Measurements from ENCODE around the gene ALMS1. TPM values are rescaled to one million over a fixed set of nuclear protein-coding genes. Genes with fewer than 3 reads are reported as not detected.

The ALMS1 gene, protein sequence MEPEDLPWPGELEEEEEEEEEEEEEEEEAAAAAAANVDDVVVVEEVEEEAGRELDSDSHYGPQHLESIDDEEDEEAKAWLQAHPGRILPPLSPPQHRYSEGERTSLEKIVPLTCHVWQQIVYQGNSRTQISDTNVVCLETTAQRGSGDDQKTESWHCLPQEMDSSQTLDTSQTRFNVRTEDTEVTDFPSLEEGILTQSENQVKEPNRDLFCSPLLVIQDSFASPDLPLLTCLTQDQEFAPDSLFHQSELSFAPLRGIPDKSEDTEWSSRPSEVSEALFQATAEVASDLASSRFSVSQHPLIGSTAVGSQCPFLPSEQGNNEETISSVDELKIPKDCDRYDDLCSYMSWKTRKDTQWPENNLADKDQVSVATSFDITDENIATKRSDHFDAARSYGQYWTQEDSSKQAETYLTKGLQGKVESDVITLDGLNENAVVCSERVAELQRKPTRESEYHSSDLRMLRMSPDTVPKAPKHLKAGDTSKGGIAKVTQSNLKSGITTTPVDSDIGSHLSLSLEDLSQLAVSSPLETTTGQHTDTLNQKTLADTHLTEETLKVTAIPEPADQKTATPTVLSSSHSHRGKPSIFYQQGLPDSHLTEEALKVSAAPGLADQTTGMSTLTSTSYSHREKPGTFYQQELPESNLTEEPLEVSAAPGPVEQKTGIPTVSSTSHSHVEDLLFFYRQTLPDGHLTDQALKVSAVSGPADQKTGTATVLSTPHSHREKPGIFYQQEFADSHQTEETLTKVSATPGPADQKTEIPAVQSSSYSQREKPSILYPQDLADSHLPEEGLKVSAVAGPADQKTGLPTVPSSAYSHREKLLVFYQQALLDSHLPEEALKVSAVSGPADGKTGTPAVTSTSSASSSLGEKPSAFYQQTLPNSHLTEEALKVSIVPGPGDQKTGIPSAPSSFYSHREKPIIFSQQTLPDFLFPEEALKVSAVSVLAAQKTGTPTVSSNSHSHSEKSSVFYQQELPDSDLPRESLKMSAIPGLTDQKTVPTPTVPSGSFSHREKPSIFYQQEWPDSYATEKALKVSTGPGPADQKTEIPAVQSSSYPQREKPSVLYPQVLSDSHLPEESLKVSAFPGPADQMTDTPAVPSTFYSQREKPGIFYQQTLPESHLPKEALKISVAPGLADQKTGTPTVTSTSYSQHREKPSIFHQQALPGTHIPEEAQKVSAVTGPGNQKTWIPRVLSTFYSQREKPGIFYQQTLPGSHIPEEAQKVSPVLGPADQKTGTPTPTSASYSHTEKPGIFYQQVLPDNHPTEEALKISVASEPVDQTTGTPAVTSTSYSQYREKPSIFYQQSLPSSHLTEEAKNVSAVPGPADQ (N-terminal part only)
- polyA plus RNA-seq (2011; rRNA removed) (8.1 and 9.3 TPM in 2 replicates), polyA minus RNA-seq (2011; rRNA and poly(A)+ RNA removed) (21.2 and 27.8 TPM in 2 replicates)

DNA sequence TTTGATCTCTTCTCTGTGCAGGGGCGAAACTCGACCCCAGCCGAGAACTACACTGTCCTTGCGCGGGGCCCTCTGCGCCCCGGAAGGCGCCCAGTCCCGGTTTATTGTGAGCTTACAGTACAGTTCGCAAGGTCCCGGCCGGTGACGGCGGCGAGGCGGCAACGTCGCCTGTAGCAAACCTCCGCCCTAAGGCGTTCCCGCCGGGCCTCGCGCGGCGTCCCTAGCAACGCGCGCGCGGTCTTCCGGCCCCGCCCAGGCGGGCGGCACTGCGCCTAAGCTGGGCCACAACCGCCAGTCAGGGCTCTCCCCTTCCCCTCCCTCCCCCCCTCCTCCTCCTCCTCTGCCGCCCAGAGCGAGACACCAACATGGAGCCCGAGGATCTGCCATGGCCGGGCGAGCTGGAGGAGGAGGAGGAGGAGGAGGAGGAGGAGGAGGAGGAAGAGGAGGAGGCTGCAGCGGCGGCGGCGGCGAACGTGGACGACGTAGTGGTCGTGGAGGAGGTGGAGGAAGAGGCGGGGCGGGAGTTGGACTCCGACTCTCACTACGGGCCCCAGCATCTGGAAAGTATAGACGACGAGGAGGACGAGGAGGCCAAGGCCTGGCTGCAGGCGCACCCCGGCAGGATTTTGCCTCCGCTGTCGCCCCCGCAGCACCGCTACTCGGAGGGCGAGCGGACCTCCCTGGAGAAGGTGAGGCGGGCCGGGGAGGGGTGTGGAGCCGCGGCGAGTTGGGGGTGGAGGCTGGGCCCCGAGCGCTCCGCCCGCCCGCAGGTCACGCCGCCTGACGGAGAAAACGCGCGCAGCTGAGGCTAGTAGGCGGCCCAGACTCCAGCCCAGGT lies at the start of gene ALMS1:
ALMS1 (plus strand) TSS at position 333 of the 838 bp plus-strand sequence; CDS start at position 366, 33 bp downstream.
- peak within 1 kb of the TSS; percentile 72 for H3K4me3 ChIP-seq (ENCODE audit: low read depth, low read length)
- no peaks in the 10 kb centered on the region; the same call in 1 of the 2 replicates for H3K9me3 ChIP-seq (ENCODE audit: control insufficient read depth, insufficient read depth, low read length)
- H3K27me3 ChIP-seq (ENCODE audit: control insufficient read depth, insufficient read depth, low read length), result peaks cover 3% of the 10 kb centered on the region
- CTCF ChIA-PET, result interaction anchor here (0.6 to 0.7 kb wide), 2 partner anchors 23 to 117 kb away, joined by 3 to 4 read pairs; no protein-coding TSS in a partner anchor
- TF ChIP-seq, protein P1, sequence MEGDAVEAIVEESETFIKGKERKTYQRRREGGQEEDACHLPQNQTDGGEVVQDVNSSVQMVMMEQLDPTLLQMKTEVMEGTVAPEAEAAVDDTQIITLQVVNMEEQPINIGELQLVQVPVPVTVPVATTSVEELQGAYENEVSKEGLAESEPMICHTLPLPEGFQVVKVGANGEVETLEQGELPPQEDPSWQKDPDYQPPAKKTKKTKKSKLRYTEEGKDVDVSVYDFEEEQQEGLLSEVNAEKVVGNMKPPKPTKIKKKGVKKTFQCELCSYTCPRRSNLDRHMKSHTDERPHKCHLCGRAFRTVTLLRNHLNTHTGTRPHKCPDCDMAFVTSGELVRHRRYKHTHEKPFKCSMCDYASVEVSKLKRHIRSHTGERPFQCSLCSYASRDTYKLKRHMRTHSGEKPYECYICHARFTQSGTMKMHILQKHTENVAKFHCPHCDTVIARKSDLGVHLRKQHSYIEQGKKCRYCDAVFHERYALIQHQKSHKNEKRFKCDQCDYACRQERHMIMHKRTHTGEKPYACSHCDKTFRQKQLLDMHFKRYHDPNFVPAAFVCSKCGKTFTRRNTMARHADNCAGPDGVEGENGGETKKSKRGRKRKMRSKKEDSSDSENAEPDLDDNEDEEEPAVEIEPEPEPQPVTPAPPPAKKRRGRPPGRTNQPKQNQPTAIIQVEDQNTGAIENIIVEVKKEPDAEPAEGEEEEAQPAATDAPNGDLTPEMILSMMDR (IDR thresholded peaks at IDR 0.05; ENCODE audit: low read depth, low read length), result peak; percentile 30
- peak within 1 kb of the TSS; percentile 85 for H3K27ac ChIP-seq (ENCODE audit: low read depth, low read length)
- peak; percentile 61 for DNase-seq (ENCODE audit: low read depth, low spot score)
- POLR2A ChIA-PET, result interaction anchor here (0.6 to 1.6 kb wide), 4 partner anchors 95 to 351 kb away, joined by 4 to 11 read pairs (median 6); partner anchors contain the start of genes CCT7, PRADC1 and TPRKB

DNA sequence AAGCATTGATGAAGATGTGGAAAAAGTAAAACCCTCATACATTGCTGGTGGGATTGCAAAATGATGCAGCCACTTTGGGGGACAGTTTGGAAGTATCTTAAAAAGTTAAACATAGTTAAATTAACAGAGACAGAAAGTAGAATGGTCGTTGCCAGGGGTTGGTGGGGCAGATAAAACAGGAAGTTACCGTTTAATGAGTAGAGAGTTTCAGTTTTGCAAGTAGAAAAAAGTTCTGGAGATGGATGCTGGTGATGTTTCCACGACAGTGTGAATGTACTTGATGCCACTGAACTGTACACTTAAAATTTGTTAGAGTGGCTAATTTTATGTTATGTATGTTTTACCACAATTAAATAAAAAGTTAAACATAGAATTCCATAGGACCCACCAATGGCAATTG lies 47.8 kb upstream of the ALMS1 start:
- POLR2A ChIA-PET, result no interaction called here
- CTCF ChIA-PET, result no interaction called here
- Histone ChIP-seq H3K9me3 (ENCODE audit: control insufficient read depth, insufficient read depth, low read length) (no peaks in the 10 kb centered on the region), H3K4me3 (ENCODE audit: low read depth, low read length) (no peak overlapping the region), H3K27ac (ENCODE audit: low read depth, low read length) (no peak overlapping the region), H3K27me3 (ENCODE audit: control insufficient read depth, insufficient read depth, low read length) (peaks cover 6% of the 10 kb centered on the region)
- no peak for DNase-seq (ENCODE audit: low read depth, low spot score)
- TF ChIP-seq, protein P1 (IDR thresholded peaks at IDR 0.05; ENCODE audit: low read depth, low read length), result no peak

DNA sequence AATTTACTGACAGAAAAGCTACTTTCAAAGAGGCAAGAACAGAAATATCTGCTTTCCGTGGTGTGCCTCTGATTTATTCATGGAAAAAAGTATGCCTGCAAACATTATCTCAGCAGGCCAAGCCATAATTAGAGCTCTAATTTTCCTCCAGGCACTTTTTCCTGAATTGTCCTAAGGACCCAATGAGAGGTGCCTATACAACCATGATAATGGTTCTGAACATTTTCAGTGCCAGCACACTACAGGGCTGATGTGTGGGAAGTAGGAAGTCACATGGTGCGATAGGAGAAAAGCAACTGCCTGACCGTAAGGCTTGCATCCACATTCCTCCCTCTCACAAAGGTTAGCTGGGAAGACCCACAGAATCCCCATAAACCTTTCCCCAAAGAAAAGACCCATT lies 46.4 kb upstream of the ALMS1 start:
- Histone ChIP-seq H3K4me3 (ENCODE audit: low read depth, low read length) (no peak overlapping the region), H3K27me3 (ENCODE audit: control insufficient read depth, insufficient read depth, low read length) (peaks cover 6% of the 10 kb centered on the region), H3K9me3 (ENCODE audit: control insufficient read depth, insufficient read depth, low read length) (no peaks in the 10 kb centered on the region), H3K27ac (ENCODE audit: low read depth, low read length) (no peak overlapping the region)
- TF ChIP-seq, protein P1 (IDR thresholded peaks at IDR 0.05; ENCODE audit: low read depth, low read length), result no peak
- CTCF ChIA-PET, result no interaction called here
- POLR2A ChIA-PET, result no interaction called here
- DNase-seq (ENCODE audit: low read depth, low spot score), result no peak

DNA sequence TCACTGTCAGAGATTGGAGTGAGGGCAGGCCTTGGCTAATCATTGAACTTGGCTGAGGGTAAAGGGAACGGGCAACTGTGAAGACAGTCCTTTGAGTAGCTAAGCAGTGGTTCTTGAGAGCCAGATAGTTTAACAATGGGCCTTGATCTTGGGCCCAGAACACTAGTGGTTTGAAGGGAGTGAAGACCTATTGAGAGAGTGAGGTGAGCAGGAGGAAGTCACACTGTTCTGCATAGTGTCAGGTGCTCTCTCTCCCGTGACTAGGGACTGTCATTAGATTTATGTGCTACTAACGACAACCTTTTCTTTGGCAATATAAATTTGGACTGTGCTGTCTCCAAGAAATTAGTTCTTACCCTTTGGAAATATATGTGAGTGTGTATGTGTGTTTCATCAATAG lies 44.6 kb upstream of the ALMS1 start:
- CTCF ChIA-PET, result no interaction called here
- no peak for DNase-seq (ENCODE audit: low read depth, low spot score)
- TF ChIP-seq, protein P1 (IDR thresholded peaks at IDR 0.05; ENCODE audit: low read depth, low read length), result no peak
- Histone ChIP-seq H3K27me3 (ENCODE audit: control insufficient read depth, insufficient read depth, low read length) (peaks cover 6% of the 10 kb centered on the region), H3K9me3 (ENCODE audit: control insufficient read depth, insufficient read depth, low read length) (no peaks in the 10 kb centered on the region), H3K27ac (ENCODE audit: low read depth, low read length) (no peak overlapping the region), H3K4me3 (ENCODE audit: low read depth, low read length) (no peak overlapping the region)
- POLR2A ChIA-PET, result no interaction called here
